Sigmoid colon (tissue), 4 donors: ENCODE results near the gene LINGO1.

Experiments
- EP300 ChIP-seq, 4 donors: sonication (generic); formaldehyde crosslinking; IDR thresholded peaks; one replicate each; pipeline ENCODE4 v1.6.1; 2017; ENCODE audit warnings: antibody characterized with exemption in 4 of 4
- POLR2A ChIP-seq, 2 donors: fragments of 450-650 bp; IDR thresholded peaks; one replicate each; pipeline ENCODE4 v1.6.1; 2016; ENCODE audit warnings: antibody characterized with exemption in 2 of 2, mild to moderate bottlenecking in 2 of 2, moderate library complexity in 2 of 2
- POLR2AphosphoS5 ChIP-seq, 4 donors: sonication (generic); formaldehyde crosslinking; IDR thresholded peaks; one replicate each; pipeline ENCODE4 v1.6.1; 2017; ENCODE audit warnings: antibody characterized with exemption in 4 of 4
- TF ChIP-seq, protein P1 (sequence below), 4 experiments: fragments of 450-650 bp in 3 of 4; fragments of 200-600 bp in 1 of 4; IDR thresholded peaks; one replicate each; pipeline ENCODE4 v1.5.1; 2016 to 2019; ENCODE audit warnings: antibody characterized with exemption in 4 of 4, mild to moderate bottlenecking in 3 of 4, moderate library complexity in 2 of 4

DNA sequence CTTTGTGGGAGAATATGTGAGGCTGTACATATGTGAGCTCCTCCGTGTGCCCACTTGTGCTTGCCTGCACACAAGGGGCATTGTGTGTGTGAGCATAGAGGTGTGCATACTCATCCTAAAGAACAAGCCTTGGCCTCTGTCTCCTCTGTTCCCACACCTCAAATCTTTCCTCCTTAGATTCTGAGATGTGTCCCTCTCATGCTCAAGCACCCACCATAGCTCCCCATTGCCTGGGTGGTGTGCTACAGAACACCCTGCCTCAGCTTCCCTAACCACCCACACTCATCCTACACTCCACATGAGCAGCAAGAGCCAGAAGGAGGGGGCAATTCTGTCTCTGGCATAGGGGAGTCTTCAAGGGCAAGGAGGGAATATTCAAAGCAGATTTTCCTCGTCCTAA, 27.7 kb downstream of the LINGO1 start:
- TF ChIP-seq, protein P1, sequence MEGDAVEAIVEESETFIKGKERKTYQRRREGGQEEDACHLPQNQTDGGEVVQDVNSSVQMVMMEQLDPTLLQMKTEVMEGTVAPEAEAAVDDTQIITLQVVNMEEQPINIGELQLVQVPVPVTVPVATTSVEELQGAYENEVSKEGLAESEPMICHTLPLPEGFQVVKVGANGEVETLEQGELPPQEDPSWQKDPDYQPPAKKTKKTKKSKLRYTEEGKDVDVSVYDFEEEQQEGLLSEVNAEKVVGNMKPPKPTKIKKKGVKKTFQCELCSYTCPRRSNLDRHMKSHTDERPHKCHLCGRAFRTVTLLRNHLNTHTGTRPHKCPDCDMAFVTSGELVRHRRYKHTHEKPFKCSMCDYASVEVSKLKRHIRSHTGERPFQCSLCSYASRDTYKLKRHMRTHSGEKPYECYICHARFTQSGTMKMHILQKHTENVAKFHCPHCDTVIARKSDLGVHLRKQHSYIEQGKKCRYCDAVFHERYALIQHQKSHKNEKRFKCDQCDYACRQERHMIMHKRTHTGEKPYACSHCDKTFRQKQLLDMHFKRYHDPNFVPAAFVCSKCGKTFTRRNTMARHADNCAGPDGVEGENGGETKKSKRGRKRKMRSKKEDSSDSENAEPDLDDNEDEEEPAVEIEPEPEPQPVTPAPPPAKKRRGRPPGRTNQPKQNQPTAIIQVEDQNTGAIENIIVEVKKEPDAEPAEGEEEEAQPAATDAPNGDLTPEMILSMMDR (IDR thresholded peaks at IDR 0.05): no peak
- no peak for TF ChIP-seq POLR2A (IDR thresholded peaks at IDR 0.05)
- TF ChIP-seq EP300 (IDR thresholded peaks at IDR 0.05): no peak
- TF ChIP-seq POLR2AphosphoS5 (IDR thresholded peaks at IDR 0.05): no peak
